SU-DHL-6 (cell line): ENCODE data around the gene FKBP8.

ENCODE experiments used
- EZH2phosphoT487 ChIP-seq: fragments of 200-600 bp; sonication (generic), shearing (Covaris generic); conservative IDR thresholded peaks from 2 replicates; pipeline ENCODE4 v1.6.1; 2018; ENCODE audit warnings: mild to moderate bottlenecking, antibody characterized with exemption, low read length, moderate library complexity, mixed read lengths
- TF ChIP-seq, protein P1 (sequence below): fragments of 200-600 bp; sonication (generic); IDR thresholded peaks from one replicate; pipeline ENCODE4 v1.5.1; 2017; ENCODE audit warnings: antibody characterized with exemption, mild to moderate bottlenecking, low read length, moderate library complexity; ENCODE audit not compliant: insufficient read depth, poor library complexity, severe bottlenecking

DNA sequence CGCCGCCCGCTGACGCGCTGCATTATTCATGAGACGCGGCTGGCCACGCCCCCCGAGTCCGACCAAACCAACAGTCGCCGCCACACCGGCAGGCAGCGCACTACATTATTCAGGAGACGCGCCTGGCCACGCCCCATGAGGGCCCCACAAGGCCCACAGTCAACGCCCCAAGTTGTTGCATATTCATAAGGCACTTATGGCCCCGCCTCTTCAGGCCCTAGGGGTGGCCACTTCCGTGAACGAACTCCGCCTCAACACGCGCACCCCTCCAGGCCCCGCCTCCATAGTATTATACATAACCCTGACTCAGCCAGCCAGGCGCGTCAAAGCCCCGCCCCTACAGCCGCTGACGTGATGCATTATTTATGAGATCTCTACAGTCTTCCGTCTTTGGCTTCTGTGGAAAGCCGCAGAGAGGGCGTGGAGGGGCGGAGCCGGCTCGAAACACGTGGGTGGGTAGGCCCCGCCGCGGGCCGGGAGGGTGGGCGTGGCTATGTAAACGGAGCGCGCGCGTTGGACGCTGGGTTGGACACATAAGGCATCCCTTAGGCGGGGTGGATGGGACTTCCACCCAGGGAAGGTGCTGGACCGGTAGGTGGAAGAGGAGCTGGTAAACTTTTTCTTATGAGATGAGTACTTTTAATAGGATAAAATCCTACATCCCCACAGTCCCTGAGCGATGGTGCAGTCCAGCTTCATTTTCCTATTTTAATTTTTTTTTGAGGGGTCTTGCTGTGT lies 21.1 kb downstream of the FKBP8 start:
- TF ChIP-seq, protein P1, sequence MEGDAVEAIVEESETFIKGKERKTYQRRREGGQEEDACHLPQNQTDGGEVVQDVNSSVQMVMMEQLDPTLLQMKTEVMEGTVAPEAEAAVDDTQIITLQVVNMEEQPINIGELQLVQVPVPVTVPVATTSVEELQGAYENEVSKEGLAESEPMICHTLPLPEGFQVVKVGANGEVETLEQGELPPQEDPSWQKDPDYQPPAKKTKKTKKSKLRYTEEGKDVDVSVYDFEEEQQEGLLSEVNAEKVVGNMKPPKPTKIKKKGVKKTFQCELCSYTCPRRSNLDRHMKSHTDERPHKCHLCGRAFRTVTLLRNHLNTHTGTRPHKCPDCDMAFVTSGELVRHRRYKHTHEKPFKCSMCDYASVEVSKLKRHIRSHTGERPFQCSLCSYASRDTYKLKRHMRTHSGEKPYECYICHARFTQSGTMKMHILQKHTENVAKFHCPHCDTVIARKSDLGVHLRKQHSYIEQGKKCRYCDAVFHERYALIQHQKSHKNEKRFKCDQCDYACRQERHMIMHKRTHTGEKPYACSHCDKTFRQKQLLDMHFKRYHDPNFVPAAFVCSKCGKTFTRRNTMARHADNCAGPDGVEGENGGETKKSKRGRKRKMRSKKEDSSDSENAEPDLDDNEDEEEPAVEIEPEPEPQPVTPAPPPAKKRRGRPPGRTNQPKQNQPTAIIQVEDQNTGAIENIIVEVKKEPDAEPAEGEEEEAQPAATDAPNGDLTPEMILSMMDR: no peak
- no peak for TF ChIP-seq EZH2phosphoT487
